Small intestine (tissue), 7 donors: Measurements from ENCODE around the gene CCDC137. TPM values are rescaled to one million over a fixed set of nuclear protein-coding genes. Genes with fewer than 3 reads are reported as not detected.
"Not testable (repeated sequence)": the region's sequence is repeated elsewhere in the genome, so short reads cannot be mapped to it uniquely, and the experiment has no call there.

Experiments
- DNase-seq, 2 donors: peaks; one replicate each; pipeline versions ENCODE4 v3.0.0 to v3.0.0-alpha.2; 2013
- FAIRE-seq: peaks from 2 replicates; lab custom pipeline; 2012; peaks lifted over from hg19 to GRCh38; lab: Jason Lieb, UNC
- H3K27ac ChIP-seq, 3 donors: one replicate each; pipeline ENCODE4 v1.5.1; 2013; ENCODE audit warnings: low read length in 2 of 3, mild to moderate bottlenecking in 2 of 3, control low read depth in 1 of 3, inconsistent platforms in 1 of 3, low read depth in 1 of 3, moderate library complexity in 1 of 3
- H3K27me3 ChIP-seq, 3 donors: one replicate each; pipeline ENCODE4 v1.6.1; 2013; ENCODE audit warnings: low read length in 3 of 3, inconsistent platforms in 1 of 3; ENCODE audit not compliant: control insufficient read depth in 3 of 3, insufficient read depth in 3 of 3
- H3K36me3 ChIP-seq, 3 donors: one replicate each; pipeline ENCODE4 v1.6.1; 2013; ENCODE audit warnings: low read length in 3 of 3, inconsistent platforms in 1 of 3, low read depth in 1 of 3, mild to moderate bottlenecking in 1 of 3, moderate library complexity in 1 of 3; ENCODE audit not compliant: control insufficient read depth in 3 of 3, insufficient read depth in 2 of 3
- H3K4me1 ChIP-seq, 3 donors: one replicate each; pipeline ENCODE4 v1.6.1; 2013; ENCODE audit warnings: low read length in 2 of 3, inconsistent platforms in 1 of 3, low read depth in 1 of 3, mild to moderate bottlenecking in 1 of 3, moderate library complexity in 1 of 3; ENCODE audit not compliant: control insufficient read depth in 3 of 3, insufficient read depth in 2 of 3
- H3K4me3 ChIP-seq, 3 donors: one replicate each; pipeline ENCODE4 v1.5.1; 2013; ENCODE audit warnings: low read length in 3 of 3, control low read depth in 1 of 3, inconsistent platforms in 1 of 3, low read depth in 1 of 3, mild to moderate bottlenecking in 1 of 3, moderate library complexity in 1 of 3
- H3K9me3 ChIP-seq, 2 donors: one replicate each; pipeline ENCODE4 v1.6.1; 2013; ENCODE audit warnings: low read depth in 1 of 2, low read length in 1 of 2; ENCODE audit not compliant: control insufficient read depth in 2 of 2, insufficient read depth in 1 of 2
- WGBS, 3 donors: extraction: QIAGEN DNeasy Blood & Tissue Kit; methylation state at CpG; one replicate each; pipeline ENCODE4 v1.1.7; 2013; 5-methylcytosine and 5-hydroxymethylcytosine counted together
- polyA plus RNA-seq, 4 donors: library from polyadenylated mRNA; stranded (reverse) in 3 of 4; unstranded in 1 of 4; fragments of 200-250 nt in 3 of 4; fragments of 120-200 nt in 1 of 4; gene quantifications; one replicate each; pipeline versions ENCODE4 v1.2.1 to v1.2.3, GENCODE V29; 2013
- donor health status: healthy with polysubstance abuse.
- donor health status: control.
- donor health status: control.
- donor health status: Bipolar disorder and iron deficiency.
- donor health status: healthy.

CCDC137 gene
- polyA plus RNA-seq, 4 donors = 18.1 to 89.2 (median 21.7) TPM

GRCh38 chr17:81665205-81666091, 1.1 kb upstream of the CCDC137 start:
- peak in 1 of 2 donors; percentile 48 for DNase-seq
- Histone ChIP-seq H3K27me3 (no peaks in the 10 kb centered on the region), H3K9me3 (no peaks in the 10 kb centered on the region), H3K27ac (peak overlapping the region in 2 of 3 donors; percentile 67 to 86), H3K4me3 (peak overlapping the region; percentile 89 to 90 (median 89)), H3K4me1 (peaks cover 4 to 10% (median 5%) of the 10 kb centered on the region in 3 donors), H3K36me3 (peaks cover 0 to 41% (median 0%) of the 10 kb centered on the region in 3 donors)
- no peak for FAIRE-seq
- 56 to 64% (median 60%) methylated on average over 30 of the region's 30 CpGs for WGBS, 3 donors

DNA sequence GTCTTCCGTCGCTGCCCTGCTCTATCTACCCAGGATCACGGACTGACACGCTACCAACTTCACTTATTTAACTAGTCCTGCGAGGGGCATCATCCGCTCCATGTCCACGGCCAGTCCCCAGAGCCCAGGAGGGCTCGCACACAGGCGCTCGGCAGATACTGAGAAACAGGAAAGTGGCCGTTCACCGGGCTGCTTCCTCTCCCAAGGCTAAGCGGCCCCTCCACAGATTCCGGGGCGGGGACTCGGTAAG, 520 bp upstream of the CCDC137 start:
- DNase-seq (no peak), FAIRE-seq (no peak)
- peak overlapping the region; percentile 89 to 90 (median 89) for H3K4me3 ChIP-seq
- peak overlapping the region; percentile 57 to 86 (median 67) for H3K27ac ChIP-seq
- peaks cover 4 to 10% (median 5%) of the 10 kb centered on the region in 3 donors for H3K4me1 ChIP-seq
- H3K36me3 ChIP-seq = peaks cover under 1 to 46% (median under 1%) of the 10 kb centered on the region in 3 donors
- 0% methylated on average over 16 of the region's 16 CpGs for WGBS, 3 donors
- no peaks in the 10 kb centered on the region for H3K9me3 ChIP-seq
- no peaks in the 10 kb centered on the region for H3K27me3 ChIP-seq

- 85 to 87% (median 85%) methylated on average over 18 of the region's 18 CpGs for WGBS, 3 donors
- H3K27ac ChIP-seq = no peak overlapping the region
- no peaks in the 10 kb centered on the region for H3K27me3 ChIP-seq
- peaks cover 3 to 64% (median 6%) of the 10 kb centered on the region in 3 donors for H3K36me3 ChIP-seq
- FAIRE-seq (no peak), DNase-seq (no peak)
- H3K9me3 ChIP-seq = no peaks in the 10 kb centered on the region
- H3K4me1 ChIP-seq = peaks cover 4 to 10% (median 5%) of the 10 kb centered on the region in 3 donors
- H3K4me3 ChIP-seq = no peak overlapping the region
These were observed 1.2 kb downstream of the CCDC137 start for GRCh38 chr17:81667754-81668153.

DNA sequence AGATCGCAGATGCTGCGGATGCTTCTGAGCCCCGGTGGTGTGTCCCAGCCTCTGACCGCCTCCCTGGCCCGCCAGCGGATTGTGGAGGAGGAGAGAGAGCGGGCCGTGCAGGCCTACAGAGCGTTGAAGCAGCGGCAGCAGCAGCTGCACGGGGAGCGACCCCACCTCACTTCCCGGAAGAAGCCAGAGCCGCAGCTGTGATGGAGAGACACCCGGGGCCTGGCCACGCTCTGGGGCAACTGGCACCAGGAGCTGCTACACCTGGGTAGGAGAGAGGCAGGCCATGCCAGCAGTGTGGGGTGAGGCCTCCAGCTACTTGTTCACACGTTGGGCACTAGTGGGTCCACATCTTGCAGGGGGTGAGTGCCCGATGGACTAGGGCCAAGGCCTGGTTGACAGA, 6.0 kb downstream of the CCDC137 start:
- DNase-seq = no peak

GRCh38 chr17:81672954-81673353, 6.4 kb downstream of the CCDC137 start:
- H3K9me3 ChIP-seq = peaks cover 0 to 5% of the 10 kb centered on the region in 2 donors
- DNase-seq (no peak), FAIRE-seq (no peak)
- no peaks in the 10 kb centered on the region for H3K27me3 ChIP-seq
- H3K27ac ChIP-seq = no peak overlapping the region
- WGBS, 3 donors = 92 to 96% (median 93%) methylated on average over 12 to 16 of the region's 16 CpGs
- H3K4me3 ChIP-seq = no peak overlapping the region
- peaks cover 0 to 1% (median 0%) of the 10 kb centered on the region in 3 donors for H3K4me1 ChIP-seq
- peaks cover 6 to 71% (median 10%) of the 10 kb centered on the region in 3 donors for H3K36me3 ChIP-seq

More for the DNA sequence above, 6.0 kb downstream of the CCDC137 start:
- Histone ChIP-seq H3K4me1 (peaks cover 0 to 4% (median 3%) of the 10 kb centered on the region in 3 donors), H3K27ac (no peak overlapping the region), H3K4me3 (no peak overlapping the region), H3K27me3 (no peaks in the 10 kb centered on the region), H3K36me3 (peaks cover 6 to 75% (median 10%) of the 10 kb centered on the region in 3 donors), H3K9me3 (peaks cover 0 to 5% of the 10 kb centered on the region in 2 donors)
- 81 to 88% (median 87%) methylated on average over 18 of the region's 18 CpGs for WGBS, 3 donors
- no peak for FAIRE-seq

DNA sequence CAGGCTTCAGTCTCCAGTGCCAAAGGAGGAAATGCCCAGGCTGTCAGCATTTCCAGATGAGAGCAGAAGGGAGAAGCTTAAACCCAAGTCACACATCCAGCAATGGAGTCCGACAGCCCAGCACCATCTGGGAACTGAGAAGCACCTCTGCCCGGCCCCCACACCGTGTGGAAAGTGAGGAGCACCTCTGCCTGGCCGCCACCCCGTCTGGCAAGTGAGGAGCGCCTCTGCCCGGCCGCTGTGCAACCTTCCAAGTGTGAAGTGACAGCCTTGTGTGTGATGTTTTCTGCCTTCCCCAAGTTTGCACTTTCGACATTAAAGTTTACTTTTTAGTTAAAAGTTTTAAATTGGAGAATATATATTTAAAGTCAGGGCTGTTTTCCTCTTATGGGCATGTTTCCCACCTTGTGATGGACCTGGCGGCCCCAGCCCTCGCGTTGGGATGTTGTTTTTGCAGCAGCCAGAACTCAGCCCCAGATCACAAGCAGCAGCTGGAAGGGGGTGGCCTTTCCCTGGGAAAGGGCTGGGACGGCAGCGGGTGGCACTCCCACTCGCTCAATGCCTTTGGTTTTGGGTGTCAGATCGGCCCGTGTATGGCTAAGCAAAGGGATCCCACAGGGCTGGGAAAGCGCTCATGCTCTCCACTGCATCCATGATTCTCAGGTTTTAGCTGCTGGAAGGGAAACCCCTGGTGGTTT, 7.2 kb downstream of the CCDC137 start:
- WGBS, 3 donors = 84 to 89% (median 86%) methylated on average over 18 of the region's 18 CpGs
- H3K27me3 ChIP-seq = no peaks in the 10 kb centered on the region
- H3K36me3 ChIP-seq = peaks cover 6 to 64% (median 10%) of the 10 kb centered on the region in 3 donors
- FAIRE-seq (no peak), DNase-seq (no peak)
- H3K4me1 ChIP-seq = no peaks in the 10 kb centered on the region
- peaks cover 0 to 5% of the 10 kb centered on the region in 2 donors for H3K9me3 ChIP-seq
- no peak overlapping the region for H3K4me3 ChIP-seq
- no peak overlapping the region for H3K27ac ChIP-seq

DNA sequence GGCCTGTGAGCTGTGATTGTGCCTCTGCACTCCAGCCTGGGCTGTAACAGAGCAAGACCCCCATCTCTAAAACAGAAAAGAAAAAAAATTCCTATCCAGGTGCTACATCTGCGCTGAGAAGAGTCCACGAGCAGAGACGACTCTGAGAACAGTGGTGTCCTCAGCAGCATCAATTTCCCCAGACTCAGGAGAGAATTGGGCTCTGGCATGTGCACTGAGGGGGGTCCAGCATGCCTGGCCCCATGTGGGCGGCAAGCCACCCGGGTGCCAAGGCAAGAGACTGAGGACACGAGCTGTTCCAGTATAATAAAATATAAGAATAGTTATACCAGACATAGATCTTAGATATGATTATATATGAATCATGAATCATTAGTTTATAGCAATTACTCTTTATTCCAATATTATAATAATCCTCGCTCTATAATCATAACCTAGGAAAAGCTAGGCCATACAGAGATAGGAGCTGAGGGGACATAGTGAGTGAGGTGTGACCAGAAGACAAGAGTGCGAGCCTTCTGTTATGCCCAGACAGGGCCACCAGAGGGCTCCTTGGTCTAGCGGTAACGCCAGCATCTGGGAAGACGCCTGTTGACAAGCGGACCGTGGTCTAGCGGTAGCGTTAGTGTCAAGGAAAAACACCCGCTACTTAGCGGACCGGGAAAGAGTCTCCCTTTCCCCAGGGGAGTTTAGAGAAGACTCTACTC, 9.1 kb downstream of the CCDC137 start:
- H3K27me3 ChIP-seq, DNase-seq, H3K4me1 ChIP-seq, H3K9me3 ChIP-seq, H3K27ac ChIP-seq, H3K4me3 ChIP-seq, FAIRE-seq: not testable (repeated sequence)
- WGBS, 3 donors = 42 to 49% (median 43%) methylated on average over 17 to 18 of the region's 18 CpGs
- H3K36me3 ChIP-seq = peaks cover 6 to 54% (median 10%) of the 10 kb centered on the region in 3 donors

DNA sequence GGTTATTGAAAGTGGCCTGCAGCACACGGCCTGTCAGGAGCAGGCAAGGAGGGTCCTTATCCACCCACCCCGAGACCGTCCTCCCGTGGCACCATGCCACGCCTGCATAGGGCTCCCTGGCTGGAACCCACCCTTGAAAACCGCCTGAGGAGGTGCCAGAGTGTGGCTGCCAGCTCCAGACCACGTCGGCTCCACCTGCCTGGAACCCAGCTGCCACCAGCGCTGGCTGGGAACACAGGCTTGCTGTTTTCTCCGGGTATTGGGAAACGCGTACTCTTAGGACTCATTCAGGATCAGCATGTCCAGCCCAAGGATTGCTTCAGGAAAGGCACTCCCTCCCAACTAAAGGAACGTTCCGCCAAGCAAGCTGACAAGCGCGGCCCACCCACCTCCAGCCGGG, 10.4 kb downstream of the CCDC137 start:
- DNase-seq = no peak
- H3K27ac ChIP-seq = no peak overlapping the region
- no peak overlapping the region for H3K4me3 ChIP-seq
- FAIRE-seq = no peak
- H3K36me3 ChIP-seq = peaks cover 0 to 53% (median 8%) of the 10 kb centered on the region in 3 donors
- H3K9me3 ChIP-seq = peaks cover 0 to 5% of the 10 kb centered on the region in 2 donors
- H3K27me3 ChIP-seq = no peaks in the 10 kb centered on the region
- no peaks in the 10 kb centered on the region for H3K4me1 ChIP-seq
- 88 to 95% (median 94%) methylated on average over 17 of the region's 17 CpGs for WGBS, 3 donors
